K562 (cell line): ENCODE measurements around the gene TRPM4. TPM values are rescaled to one million over a fixed set of nuclear protein-coding genes. Genes with fewer than 3 reads are reported as not detected.
A peak's percentile ranks its signal among the peaks of the same experiment; 100 is the strongest.

Experiments used
- ATF1 ChIP-seq, 2 experiments: fragments of 450-650 bp in 1 of 2; IDR thresholded peaks; 2 replicates each; pipeline ENCODE4 v1.6.1; 2016; ENCODE audit warnings: missing compliant biosample characterization in 1 of 2, missing genetic modification characterization in 1 of 2
- CBFA2T2 ChIP-seq: fragments of 450-650 bp; conservative IDR thresholded peaks from 2 replicates; pipeline ENCODE4 v1.6.1; 2017; ENCODE audit warnings: mild to moderate bottlenecking
- CEBPG ChIP-seq, 3 experiments: fragments of 200-800 bp in 1 of 3; sonication (Bioruptor generic) in 1 of 3; sonication (generic) in 1 of 3; formaldehyde crosslinking in 1 of 3; IDR thresholded peaks in 2 of 3; conservative IDR thresholded peaks in 1 of 3; 2 replicates each; pipeline versions ENCODE4 v1.6.1 to v1.8.0; 2016 to 2022; ENCODE audit warnings: missing compliant biosample characterization in 2 of 3, missing genetic modification characterization in 2 of 3, mild to moderate bottlenecking in 1 of 3, missing genetic modification reagents in 1 of 3
- EGR1 ChIP-seq: fragments of 450-650 bp; conservative IDR thresholded peaks from 2 replicates; pipeline ENCODE4 v1.6.1; 2017; ENCODE audit warnings: mild to moderate bottlenecking
- ERF ChIP-seq: fragments of 450-650 bp; formaldehyde crosslinking; IDR thresholded peaks from 2 replicates; pipeline ENCODE4 v1.4.0; 2020; ENCODE audit warnings: mild to moderate bottlenecking, mixed read lengths
- MCM2 ChIP-seq: fragments of 450-650 bp; IDR thresholded peaks from 2 replicates; pipeline ENCODE4 v1.6.1; 2017; ENCODE audit warnings: low read depth, mild to moderate bottlenecking
- NR2C2 ChIP-seq, 2 experiments: fragments of 200-800 bp in 1 of 2; sonication (Bioruptor generic) in 1 of 2; sonication (generic) in 1 of 2; formaldehyde crosslinking in 1 of 2; IDR thresholded peaks; 2 replicates each; pipeline versions ENCODE4 v1.6.1 to v1.8.0; 2016 to 2022; ENCODE audit warnings: mild to moderate bottlenecking in 1 of 2, missing compliant biosample characterization in 1 of 2, missing genetic modification characterization in 1 of 2, missing genetic modification reagents in 1 of 2
- PHF8 ChIP-seq: fragments of 200-600 bp; sonication (generic); IDR thresholded peaks from 2 replicates; pipeline ENCODE4 v1.6.1; 2012; ENCODE audit warnings: mixed run types, mild to moderate bottlenecking, inconsistent platforms, low read length, moderate library complexity, borderline replicate concordance
- RFX5 ChIP-seq: IDR thresholded peaks from 2 replicates; pipeline ENCODE4 v1.6.1; 2011; ENCODE audit warnings: low read depth, mild to moderate bottlenecking, improper control_type of control experiment, low read length
- SAP30 ChIP-seq: fragments of 200-600 bp; sonication (generic); IDR thresholded peaks from 2 replicates; pipeline ENCODE4 v1.6.1; 2012; ENCODE audit warnings: borderline replicate concordance, low read depth, mild to moderate bottlenecking, moderate library complexity, low read length, control low read depth, inconsistent platforms; ENCODE audit not compliant: insufficient read depth, poor library complexity, severe bottlenecking
- SMAD2 ChIP-seq: fragments of 150-350 bp; IDR thresholded peaks from 2 replicates; pipeline ENCODE4 v1.6.1; 2014; ENCODE audit warnings: low read depth, mild to moderate bottlenecking, low read length
- SMARCA5 ChIP-seq: fragments of 450-650 bp; IDR thresholded peaks from 2 replicates; pipeline ENCODE4 v1.6.1; 2016
- SRSF3 ChIP-seq: fragments of 200-400 bp; formaldehyde crosslinking; IDR thresholded peaks from 2 replicates; pipeline ENCODE4 v1.6.1; 2016; ENCODE audit warnings: mild to moderate bottlenecking, low read length, moderate library complexity; ENCODE audit not compliant: insufficient read depth
- TRIM28 ChIP-seq: fragments of 450-650 bp; IDR thresholded peaks from 2 replicates; pipeline ENCODE4 v1.6.1; 2017
- ZNF586 ChIP-seq: fragments of 450-650 bp; formaldehyde crosslinking; conservative IDR thresholded peaks from 2 replicates; pipeline ENCODE4 v1.4.0; 2020; ENCODE audit warnings: mild to moderate bottlenecking, moderate library complexity
- polyA plus RNA-seq, 8 experiments: library from polyadenylated mRNA; depleted of rRNA in 4 of 8; stranded (reverse) in 5 of 8; unstranded in 3 of 8; fragments of >200 nt; fragmentation: Nextera tagmentation in 2 of 8; fragmentation: Illumina TruSeq in 1 of 8; extraction: Ambion mirVana in 2 of 8; extraction: Trizol in 1 of 8; gene quantifications; 2 replicates each; pipeline versions ENCODE4 v1.2.1 to v1.2.3, GENCODE V29; 2011 to 2014; ENCODE audit warnings: inconsistent platforms in 1 of 8, missing spikeins in 1 of 8
- total RNA-seq, 7 experiments: library from RNA; depleted of rRNA in 6 of 7; stranded (reverse); fragments of >200 nt in 6 of 7; fragmentation: Illumina TruSeq in 2 of 7; extraction: Trizol in 2 of 7; gene quantifications; 2 replicates each; pipeline versions ENCODE4 v1.2.1 to v1.2.3, GENCODE V29; 2011 to 2021; ENCODE audit warnings: low replicate concordance in 1 of 7
- TF ChIP-seq, protein P1 (sequence below): fragments of 250-450 bp; sonication (Bioruptor Pico); IDR thresholded peaks from 2 replicates; pipeline ENCODE4 v1.8.0; 2022; ENCODE audit warnings: moderate library complexity, mild to moderate bottlenecking, inconsistent platforms
- TF ChIP-seq, protein P2 (sequence below): fragments of 250-450 bp; sonication (Bioruptor Pico); IDR thresholded peaks from 2 replicates; pipeline ENCODE4 v1.4.0; 2020
- TF ChIP-seq, protein P3 (sequence below): sonication (generic); formaldehyde crosslinking; IDR thresholded peaks from 2 replicates; pipeline ENCODE4 v1.8.0; 2022; ENCODE audit warnings: missing genetic modification reagents, mild to moderate bottlenecking, borderline replicate concordance

Gene TRPM4
- total and polyA plus RNA-seq, 9 of the 15 experiments (the other 6 are each of a cell fraction or from before 2014, with no cell fraction given): 6.5 to 45.4 (median 15.2) TPM

DNA sequence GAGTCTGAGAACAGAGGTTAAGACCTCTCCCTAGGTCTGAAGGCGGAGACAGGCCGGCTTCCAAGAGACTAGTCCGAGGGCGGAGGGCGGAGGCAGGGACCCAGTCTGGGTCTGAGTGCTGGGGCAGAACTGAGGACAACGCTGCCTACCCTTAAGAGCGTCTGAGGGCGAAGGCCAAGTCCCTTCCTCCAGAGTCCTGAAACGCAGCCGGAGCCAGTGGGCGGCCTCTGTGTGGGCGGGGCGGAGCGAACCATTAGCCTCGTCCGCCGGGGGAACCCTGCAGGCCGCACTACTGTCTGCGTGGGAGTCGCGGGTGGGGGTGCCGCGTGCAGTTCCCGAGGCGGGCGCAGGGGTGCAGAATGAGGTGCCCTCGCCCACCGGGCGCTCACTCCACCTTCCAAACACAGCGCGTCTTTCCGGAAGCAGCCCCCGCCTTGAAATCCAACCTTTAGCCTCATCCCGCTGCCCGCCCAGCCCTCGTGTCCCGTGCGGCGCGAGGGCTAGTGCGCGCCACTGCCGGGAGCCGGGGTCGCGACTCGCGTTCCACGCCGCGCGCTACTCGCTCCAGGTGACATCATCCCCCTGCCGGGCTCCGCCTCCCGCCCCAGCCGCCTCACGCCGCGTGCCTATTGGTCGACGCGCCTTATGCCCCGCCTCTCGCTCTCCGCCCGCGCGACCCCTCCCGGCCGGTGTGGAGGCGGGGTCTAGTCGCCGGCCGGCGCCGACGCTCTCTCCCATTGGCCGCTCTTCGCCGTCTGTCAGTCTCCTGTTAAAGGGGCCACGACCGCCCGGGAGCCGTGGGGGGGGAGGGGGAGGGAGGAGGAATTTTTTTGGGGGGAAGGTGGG is 38.8 kb upstream of the TRPM4 start, which contains the start of gene C19orf73 (continued):
- no peak for TF ChIP-seq ZNF586
- no peak for TF ChIP-seq SMAD2
- peak; percentile 78; the same call in 1 of the 2 replicates for TF ChIP-seq NR2C2 (CRISPR knock-in tag; IDR thresholded peaks at IDR 0.05)
- peak; percentile 81 for TF ChIP-seq NR2C2 (tag; IDR thresholded peaks at IDR 0.05)
- TF ChIP-seq ATF1 (CRISPR knock-in tag; IDR thresholded peaks at IDR 0.05): peak; percentile 15; the same call in 1 of the 2 replicates
- TF ChIP-seq ATF1 (tag; IDR thresholded peaks at IDR 0.05): peak; percentile 92
- 0 out of 2 replicates have a peak, but pooled peaks have one; percentile 61 for TF ChIP-seq CEBPG (CRISPR knock-in tag; IDR thresholded peaks at IDR 0.05)
- TF ChIP-seq CEBPG (tag; conservative IDR thresholded peaks at IDR 0.05 in 1 of 2, IDR thresholded peaks at IDR 0.05 in 1 of 2): peak in 1 of 2 experiments; percentile 34; a peak in 1 of 4 replicates
- peak; percentile 68; the same call in 1 of the 2 replicates for TF ChIP-seq PHF8
- TF ChIP-seq, protein P1, sequence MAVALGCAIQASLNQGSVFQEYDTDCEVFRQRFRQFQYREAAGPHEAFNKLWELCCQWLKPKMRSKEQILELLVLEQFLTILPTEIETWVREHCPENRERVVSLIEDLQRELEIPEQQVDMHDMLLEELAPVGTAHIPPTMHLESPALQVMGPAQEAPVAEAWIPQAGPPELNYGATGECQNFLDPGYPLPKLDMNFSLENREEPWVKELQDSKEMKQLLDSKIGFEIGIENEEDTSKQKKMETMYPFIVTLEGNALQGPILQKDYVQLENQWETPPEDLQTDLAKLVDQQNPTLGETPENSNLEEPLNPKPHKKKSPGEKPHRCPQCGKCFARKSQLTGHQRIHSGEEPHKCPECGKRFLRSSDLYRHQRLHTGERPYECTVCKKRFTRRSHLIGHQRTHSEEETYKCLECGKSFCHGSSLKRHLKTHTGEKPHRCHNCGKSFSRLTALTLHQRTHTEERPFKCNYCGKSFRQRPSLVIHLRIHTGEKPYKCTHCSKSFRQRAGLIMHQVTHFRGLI (CRISPR knock-in tag): no peak
- TF ChIP-seq SAP30: peak; percentile 22
- no peak for TF ChIP-seq RFX5
- TF ChIP-seq, protein P2, sequence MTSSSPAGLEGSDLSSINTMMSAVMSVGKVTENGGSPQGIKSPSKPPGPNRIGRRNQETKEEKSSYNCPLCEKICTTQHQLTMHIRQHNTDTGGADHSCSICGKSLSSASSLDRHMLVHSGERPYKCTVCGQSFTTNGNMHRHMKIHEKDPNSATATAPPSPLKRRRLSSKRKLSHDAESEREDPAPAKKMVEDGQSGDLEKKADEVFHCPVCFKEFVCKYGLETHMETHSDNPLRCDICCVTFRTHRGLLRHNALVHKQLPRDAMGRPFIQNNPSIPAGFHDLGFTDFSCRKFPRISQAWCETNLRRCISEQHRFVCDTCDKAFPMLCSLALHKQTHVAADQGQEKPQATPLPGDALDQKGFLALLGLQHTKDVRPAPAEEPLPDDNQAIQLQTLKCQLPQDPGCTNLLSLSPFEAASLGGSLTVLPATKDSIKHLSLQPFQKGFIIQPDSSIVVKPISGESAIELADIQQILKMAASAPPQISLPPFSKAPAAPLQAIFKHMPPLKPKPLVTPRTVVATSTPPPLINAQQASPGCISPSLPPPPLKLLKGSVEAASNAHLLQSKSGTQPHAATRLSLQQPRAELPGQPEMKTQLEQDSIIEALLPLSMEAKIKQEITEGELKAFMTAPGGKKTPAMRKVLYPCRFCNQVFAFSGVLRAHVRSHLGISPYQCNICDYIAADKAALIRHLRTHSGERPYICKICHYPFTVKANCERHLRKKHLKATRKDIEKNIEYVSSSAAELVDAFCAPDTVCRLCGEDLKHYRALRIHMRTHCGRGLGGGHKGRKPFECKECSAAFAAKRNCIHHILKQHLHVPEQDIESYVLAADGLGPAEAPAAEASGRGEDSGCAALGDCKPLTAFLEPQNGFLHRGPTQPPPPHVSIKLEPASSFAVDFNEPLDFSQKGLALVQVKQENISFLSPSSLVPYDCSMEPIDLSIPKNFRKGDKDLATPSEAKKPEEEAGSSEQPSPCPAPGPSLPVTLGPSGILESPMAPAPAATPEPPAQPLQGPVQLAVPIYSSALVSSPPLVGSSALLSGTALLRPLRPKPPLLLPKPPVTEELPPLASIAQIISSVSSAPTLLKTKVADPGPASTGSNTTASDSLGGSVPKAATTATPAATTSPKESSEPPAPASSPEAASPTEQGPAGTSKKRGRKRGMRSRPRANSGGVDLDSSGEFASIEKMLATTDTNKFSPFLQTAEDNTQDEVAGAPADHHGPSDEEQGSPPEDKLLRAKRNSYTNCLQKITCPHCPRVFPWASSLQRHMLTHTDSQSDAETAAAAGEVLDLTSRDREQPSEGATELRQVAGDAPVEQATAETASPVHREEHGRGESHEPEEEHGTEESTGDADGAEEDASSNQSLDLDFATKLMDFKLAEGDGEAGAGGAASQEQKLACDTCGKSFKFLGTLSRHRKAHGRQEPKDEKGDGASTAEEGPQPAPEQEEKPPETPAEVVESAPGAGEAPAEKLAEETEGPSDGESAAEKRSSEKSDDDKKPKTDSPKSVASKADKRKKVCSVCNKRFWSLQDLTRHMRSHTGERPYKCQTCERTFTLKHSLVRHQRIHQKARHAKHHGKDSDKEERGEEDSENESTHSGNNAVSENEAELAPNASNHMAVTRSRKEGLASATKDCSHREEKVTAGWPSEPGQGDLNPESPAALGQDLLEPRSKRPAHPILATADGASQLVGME (CRISPR knock-in tag): peak; percentile 36; the same call in 1 of the 2 replicates
- no peak for TF ChIP-seq SMARCA5
- no peak for TF ChIP-seq SRSF3
- peak; percentile 90; the same call in 1 of the 2 replicates for TF ChIP-seq ERF
- TF ChIP-seq, protein P3, sequence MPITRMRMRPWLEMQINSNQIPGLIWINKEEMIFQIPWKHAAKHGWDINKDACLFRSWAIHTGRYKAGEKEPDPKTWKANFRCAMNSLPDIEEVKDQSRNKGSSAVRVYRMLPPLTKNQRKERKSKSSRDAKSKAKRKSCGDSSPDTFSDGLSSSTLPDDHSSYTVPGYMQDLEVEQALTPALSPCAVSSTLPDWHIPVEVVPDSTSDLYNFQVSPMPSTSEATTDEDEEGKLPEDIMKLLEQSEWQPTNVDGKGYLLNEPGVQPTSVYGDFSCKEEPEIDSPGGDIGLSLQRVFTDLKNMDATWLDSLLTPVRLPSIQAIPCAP: no peak
- TF ChIP-seq CBFA2T2: no peak
- peak; percentile 99 for TF ChIP-seq EGR1
- TF ChIP-seq MCM2: no peak
- 0 out of 2 replicates have a peak, but pooled peaks have one; percentile 26 for TF ChIP-seq TRIM28
